GM20431 (cell line): ENCODE results near the gene C2CD4B.

Source experiments
- in situ Hi-C: fragments of 300-500 bp; cut with MseI, MboI; formaldehyde crosslinking; loops from one replicate; pipeline ENCODE4 v1.15.0; 2020; ENCODE audit warnings: low sequenced_read_pairs; ENCODE audit not compliant: unreplicated experiment

The C2CD4B gene, protein sequence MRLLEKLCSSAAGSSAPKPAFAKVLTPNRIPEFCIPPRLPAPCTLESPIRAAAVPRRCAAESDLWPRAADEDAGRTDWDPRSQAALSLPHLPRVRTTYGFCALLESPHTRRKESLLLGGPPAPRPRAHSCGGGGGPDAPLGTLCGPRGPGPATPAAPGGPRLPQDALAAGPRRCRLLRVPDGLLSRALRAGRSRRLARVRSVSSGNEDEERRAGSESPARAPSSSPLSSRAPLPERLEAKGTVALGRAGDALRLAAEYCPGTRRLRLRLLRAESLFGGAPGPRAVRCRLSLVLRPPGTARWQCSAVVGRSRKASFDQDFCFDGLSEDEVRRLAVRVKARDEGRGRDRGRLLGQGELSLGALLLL

GRCh38 chr15:62165104-62165792 lies at the start of gene C2CD4B:
Gene C2CD4B (minus strand): TSS chr15:62165285. CDS start chr15:62164984, 301 bp downstream.
- in situ Hi-C loops = no loop called here

DNA sequence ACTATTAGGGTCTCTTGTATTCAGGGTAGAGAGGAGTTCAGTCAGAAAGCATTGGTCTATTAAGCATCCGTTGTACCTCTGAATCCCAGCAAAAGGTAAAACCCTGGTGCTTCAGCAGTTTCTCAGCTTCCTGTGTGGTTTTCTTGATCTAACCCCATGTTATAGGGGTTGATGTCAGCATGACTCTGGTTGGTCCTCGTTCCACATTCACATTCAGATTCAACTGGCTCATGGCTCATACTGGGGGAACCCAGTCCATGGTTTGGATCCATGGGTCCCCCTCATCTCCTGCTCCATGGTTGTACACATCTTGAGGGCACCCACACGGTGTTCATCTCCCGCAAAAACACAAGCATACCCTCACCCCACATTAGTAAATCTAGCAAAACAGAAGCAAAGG lies 47.7 kb upstream of the C2CD4B start:
- in situ Hi-C loops = no loop called here

GRCh38 chr15:62211348-62211747 lies 46.3 kb upstream of the C2CD4B start:
- in situ Hi-C loops = no loop called here

DNA sequence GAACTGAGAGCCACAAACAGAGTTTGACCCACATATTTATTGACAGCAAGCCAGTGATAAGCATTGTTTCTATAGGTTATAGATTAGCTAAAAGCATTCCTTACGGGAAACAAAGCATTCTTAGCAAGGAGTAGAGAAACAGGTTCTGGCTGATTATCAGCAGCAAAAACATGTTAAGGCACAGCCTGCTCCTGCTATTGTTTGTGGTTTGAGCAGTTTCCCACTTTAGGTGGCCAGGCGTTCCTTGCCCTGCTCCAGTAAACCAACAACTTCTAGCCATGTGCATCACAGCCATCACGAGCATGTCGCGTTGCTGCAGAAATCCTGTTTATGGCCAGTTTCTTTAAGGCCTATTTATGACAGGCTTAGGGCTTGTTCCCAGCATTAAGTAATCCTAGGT lies 44.7 kb upstream of the C2CD4B start:
- in situ Hi-C loops = no loop called here

DNA sequence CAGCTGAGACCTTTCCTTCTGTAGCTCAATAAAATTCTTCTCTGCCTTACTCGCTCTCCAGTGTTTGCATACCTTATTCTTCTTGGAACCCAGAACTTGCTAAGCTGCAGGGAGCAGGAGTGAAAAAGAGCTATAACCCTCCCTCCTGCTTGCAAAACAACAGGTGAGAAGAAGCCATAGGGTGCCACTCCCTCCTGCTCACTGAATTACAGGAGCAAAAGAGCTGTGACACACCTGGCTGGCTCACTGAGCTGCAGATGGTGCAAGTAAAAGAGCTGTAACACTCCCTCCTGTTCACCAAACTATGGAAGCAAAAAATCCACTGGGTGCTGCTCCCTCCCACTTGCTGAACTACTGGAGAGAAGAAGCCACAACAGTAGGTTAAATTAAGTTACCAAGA lies 44.2 kb upstream of the C2CD4B start:
- in situ Hi-C loops = no loop called here

- in situ Hi-C loops = no loop called here
Measured at GRCh38 chr15:62208884-62209283, 43.8 kb upstream of the C2CD4B start.

- in situ Hi-C loops = no loop called here
Measured at GRCh38 chr15:62208367-62208766, 43.3 kb upstream of the C2CD4B start.

DNA sequence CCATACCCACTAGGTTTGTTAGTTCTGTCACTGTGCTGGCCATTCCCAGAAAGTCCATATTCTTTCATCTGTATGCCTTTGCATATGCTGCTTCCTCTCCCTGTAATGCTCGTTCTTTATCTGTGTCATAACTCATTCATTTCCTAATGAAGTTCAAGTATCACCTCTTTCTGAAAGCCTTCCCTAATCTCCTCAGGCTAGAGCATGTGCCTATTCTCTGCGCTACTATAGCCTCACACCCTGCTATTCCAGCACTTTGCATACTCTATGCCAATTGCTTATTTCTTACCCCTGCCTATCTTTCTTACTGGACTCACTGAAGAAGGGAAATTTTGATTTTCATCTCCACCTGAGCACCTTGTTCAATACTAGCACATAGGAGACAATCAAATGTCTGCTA lies 25.6 kb upstream of the C2CD4B start:
- in situ Hi-C loops = no loop called here

GRCh38 chr15:62190274-62190673 lies 25.2 kb upstream of the C2CD4B start:
- in situ Hi-C loops = no loop called here

DNA sequence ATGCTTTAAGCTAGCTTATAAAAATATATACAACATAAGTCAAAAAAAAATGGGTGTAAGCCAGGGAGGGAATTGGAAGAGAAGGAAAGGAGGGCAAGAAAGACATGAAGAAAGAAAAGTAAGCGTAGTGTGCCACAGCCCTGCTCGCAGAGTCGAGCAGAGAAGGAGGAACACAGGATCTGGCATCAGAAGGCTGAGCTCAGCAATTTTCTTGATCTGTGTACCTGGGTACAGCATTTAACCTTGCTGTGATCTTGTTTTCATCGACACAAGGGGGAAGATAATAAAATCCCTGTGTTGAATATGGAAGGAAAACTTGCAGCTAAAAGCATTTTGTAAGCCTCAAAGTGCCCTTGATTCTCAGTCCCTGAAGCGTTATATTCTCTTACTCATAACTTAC lies 23.7 kb upstream of the C2CD4B start:
- in situ Hi-C loops = no loop called here

DNA sequence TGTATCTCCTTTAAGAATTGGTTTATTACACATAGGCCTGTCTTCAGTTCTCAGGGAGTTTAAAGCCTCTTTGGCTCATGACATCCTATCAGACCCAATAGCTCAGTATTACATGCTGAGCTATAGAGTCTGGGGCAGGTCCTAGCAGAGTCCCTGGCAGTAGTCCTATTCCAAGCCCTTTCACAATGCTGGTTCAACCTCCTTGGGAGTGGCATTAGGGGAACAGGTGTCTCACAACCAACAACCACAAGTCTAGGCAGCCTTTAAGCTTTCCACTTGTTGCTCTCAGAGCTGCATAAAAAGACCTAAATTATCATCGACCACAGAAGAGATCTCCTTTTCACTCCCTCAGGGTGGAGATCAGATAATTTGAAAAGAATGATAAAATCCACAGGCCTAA lies 22.8 kb upstream of the C2CD4B start:
- in situ Hi-C loops = no loop called here

DNA sequence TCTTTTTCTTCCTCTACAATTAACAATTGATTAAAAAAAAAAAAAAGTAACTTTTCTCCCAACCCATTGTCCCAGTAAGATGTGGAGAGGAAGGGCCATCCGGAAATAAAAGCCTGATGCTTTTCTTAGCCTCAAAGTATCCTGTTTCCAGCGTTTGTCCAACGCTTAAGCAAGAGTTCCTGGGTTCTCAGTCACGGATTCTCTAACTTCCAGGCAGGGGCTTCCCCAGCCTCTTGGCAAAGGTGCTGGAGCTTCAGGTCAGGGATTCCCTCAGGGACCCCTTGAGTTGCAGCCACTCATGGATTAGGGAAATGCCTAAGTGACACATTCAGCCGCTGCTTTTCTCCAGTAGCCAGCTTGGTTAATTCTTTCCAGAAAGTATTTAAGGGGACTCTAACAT lies 22.3 kb upstream of the C2CD4B start:
- in situ Hi-C loops = no loop called here

DNA sequence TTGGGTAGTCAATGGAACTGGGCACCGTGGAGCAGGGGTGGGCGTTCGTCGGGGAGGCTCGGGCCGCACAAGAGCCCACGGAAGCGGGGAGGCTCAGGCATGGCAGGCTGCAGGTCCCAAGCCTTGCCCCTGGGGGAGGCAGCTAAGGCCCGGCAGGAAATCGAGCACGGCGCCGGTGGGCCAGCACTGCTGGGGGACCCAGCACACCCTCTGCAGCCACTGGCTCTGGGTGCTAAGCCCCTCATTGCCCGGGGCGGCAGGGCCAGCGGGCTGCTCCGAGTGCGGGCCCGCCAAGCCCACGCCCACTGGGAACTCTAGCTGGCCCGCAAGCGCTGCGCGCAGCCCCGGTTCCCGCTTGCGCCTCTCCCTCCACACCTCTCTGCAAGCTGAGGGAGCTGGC lies 21.5 kb upstream of the C2CD4B start:
- in situ Hi-C loops = no loop called here

- in situ Hi-C loops = no loop called here
Measured at GRCh38 chr15:62183130-62183529, 18.0 kb upstream of the C2CD4B start.

DNA sequence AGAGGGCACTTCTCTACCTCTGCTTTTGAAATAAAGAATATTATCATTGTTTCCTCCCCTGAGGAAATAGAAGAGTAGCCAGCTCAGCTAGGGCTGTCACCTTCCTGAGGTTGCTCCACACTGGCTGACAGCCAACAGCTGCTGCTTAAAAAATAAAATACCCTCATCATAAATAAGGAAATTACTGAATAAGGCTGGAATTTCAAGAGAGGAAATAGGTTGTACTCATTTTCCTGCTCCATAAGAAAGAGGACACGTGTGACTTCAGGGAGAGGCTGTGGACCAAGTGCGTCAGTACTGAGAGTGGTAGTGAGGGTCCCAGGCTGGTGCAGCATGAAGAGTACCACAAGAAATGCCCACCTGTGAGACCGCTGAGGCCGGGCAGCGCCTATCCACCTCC lies 8.1 kb upstream of the C2CD4B start:
- in situ Hi-C loops = no loop called here

- in situ Hi-C loops = no loop called here
Measured at GRCh38 chr15:62171882-62172281, 6.8 kb upstream of the C2CD4B start.

GRCh38 chr15:62165793-62166375 lies 799 bp upstream of the C2CD4B start:
- in situ Hi-C loops = no loop called here

DNA sequence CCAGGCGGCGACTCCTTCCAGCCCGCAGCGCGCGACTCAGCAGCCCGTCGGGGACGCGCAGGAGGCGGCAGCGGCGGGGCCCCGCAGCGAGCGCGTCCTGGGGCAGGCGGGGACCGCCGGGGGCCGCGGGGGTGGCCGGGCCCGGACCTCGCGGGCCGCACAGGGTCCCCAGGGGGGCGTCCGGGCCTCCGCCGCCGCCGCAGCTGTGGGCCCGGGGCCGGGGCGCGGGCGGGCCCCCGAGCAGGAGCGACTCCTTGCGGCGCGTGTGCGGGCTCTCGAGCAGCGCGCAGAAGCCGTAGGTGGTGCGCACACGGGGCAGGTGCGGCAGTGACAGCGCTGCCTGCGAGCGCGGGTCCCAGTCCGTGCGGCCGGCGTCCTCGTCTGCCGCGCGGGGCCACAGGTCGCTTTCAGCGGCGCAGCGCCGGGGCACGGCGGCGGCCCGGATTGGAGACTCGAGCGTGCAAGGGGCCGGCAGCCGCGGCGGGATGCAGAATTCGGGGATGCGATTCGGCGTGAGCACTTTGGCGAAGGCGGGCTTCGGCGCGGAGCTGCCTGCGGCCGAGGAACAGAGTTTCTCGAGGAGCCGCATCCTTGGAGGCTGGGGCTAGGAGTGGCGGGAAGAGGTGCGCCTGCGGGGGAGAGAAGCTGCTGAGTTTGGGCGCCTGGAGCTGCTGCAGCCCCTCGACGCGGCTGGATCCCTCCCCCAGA lies 535 bp downstream of the C2CD4B start:
- in situ Hi-C loops = no loop called here

DNA sequence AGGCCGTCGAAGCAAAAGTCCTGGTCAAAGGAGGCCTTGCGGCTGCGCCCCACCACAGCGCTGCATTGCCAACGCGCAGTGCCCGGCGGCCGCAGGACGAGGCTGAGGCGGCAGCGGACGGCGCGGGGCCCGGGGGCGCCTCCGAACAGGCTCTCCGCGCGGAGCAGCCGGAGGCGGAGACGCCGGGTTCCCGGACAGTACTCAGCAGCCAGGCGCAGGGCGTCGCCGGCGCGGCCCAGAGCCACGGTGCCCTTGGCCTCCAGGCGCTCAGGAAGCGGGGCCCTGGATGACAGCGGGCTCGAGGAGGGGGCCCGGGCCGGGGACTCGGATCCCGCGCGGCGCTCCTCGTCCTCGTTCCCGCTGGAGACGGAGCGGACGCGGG lies 1.1 kb downstream of the C2CD4B start:
- in situ Hi-C loops = no loop called here

- in situ Hi-C loops = no loop called here
Measured at GRCh38 chr15:62163397-62164013, 1.6 kb downstream of the C2CD4B start.
